ENCODE results near the gene MIP. TPM values are rescaled to one million over a fixed set of nuclear protein-coding genes. Genes with fewer than 3 reads are reported as not detected.
"Not testable (repeated sequence)": the region's sequence is repeated elsewhere in the genome, so short reads cannot be mapped to it uniquely, and the experiment has no call there.

The MIP gene
- total and polyA plus RNA-seq, 7 donors: 0.09 TPM; not detected in 6

DNA sequence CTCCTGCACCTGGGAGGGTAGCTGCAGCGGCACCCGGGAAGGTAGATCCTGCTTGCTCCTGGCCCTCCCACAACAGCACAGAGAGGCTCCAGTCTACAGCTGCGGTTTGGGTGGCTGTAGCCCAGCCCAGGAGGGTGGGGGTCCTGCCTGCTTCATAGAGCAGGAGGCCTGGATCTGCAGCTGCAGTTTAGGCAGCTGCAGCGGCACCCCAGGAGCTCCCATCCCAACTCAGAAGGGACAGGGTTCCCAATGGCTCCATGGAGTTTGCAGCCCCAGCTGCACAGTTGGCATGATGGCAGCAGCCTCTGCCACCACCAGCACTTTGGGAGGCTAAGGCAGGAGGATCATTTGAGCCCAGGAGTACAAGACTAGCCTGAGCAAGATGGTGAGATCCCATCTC lies 43.7 kb downstream of the MIP start:
- H3K36me3 ChIP-seq: no peaks in the 10 kb centered on the region
- H3K27ac ChIP-seq: no peak overlapping the region
- WGBS, 2 donors: 88 to 92% methylated on average over 4 of the region's 4 CpGs
- TF ChIP-seq, protein P1, sequence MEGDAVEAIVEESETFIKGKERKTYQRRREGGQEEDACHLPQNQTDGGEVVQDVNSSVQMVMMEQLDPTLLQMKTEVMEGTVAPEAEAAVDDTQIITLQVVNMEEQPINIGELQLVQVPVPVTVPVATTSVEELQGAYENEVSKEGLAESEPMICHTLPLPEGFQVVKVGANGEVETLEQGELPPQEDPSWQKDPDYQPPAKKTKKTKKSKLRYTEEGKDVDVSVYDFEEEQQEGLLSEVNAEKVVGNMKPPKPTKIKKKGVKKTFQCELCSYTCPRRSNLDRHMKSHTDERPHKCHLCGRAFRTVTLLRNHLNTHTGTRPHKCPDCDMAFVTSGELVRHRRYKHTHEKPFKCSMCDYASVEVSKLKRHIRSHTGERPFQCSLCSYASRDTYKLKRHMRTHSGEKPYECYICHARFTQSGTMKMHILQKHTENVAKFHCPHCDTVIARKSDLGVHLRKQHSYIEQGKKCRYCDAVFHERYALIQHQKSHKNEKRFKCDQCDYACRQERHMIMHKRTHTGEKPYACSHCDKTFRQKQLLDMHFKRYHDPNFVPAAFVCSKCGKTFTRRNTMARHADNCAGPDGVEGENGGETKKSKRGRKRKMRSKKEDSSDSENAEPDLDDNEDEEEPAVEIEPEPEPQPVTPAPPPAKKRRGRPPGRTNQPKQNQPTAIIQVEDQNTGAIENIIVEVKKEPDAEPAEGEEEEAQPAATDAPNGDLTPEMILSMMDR (IDR thresholded peaks at IDR 0.05): no peak
- TF ChIP-seq POLR2A (IDR thresholded peaks at IDR 0.05) (no peak), EP300 (IDR thresholded peaks at IDR 0.05) (no peak), POLR2AphosphoS5 (IDR thresholded peaks at IDR 0.05) (no peak)
- H3K4me1 ChIP-seq: no peaks in the 10 kb centered on the region
- no peaks in the 10 kb centered on the region for H3K9me3 ChIP-seq
- DNase-seq: no peak
- no peak overlapping the region for H3K4me3 ChIP-seq
- no peaks in the 10 kb centered on the region for H3K27me3 ChIP-seq
- intact Hi-C loops (cut with DNase I): no loop called here

DNA sequence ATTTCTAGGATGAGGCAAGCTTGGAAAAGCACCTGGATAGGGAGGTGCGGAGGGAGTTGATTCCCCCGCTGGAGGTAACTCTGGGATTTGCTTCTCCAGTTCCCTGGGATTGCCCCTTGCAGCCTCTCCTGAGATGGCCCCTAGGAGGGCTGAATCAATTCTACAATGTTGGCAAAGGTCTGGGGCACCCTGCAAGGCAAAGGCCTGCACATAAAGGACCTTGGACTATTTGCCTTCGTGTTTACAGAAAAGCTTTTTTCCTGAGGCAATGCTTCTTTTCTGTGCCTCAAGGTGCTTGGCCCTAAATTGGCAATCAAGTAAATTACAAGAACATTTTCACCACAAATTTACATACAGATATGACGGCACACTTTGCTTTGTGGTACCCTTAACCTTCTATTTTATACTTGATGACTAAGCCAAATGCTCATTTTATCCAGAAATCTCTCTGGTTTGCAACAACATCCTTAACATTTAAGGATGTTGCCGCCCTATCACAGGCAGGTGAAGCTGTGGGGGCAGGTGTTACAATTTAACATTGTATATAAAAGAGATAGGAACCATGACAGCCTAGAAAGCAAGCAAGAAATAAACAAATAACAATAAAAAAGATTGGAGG lies 45.5 kb downstream of the MIP start:
- 82 to 86% methylated on average over 5 of the region's 5 CpGs for WGBS, 2 donors
- no peak overlapping the region for H3K4me3 ChIP-seq
- intact Hi-C loops (cut with DNase I): no loop called here

DNA sequence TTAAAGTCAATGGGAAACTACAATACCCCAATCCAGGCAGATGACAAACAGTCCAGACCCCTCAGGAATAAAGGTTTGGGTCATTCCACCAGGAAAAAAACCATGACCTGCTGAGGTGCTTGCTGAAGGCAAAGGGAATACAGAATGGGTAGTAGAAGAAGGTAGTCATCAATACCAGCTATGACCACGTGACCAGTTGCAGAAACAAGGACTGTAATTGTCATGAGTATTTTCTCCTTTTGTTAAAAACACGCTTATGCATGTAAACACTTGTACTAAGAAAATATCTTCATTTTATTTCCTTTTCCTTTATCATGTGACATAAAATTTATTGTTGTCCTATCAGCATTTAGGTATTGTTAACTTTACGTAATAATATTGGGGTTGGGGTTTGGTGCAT lies 50.2 kb downstream of the MIP start:
- H3K4me1 ChIP-seq; intact Hi-C loops (cut with DNase I); H3K9me3 ChIP-seq; H3K36me3 ChIP-seq; H3K4me3 ChIP-seq; DNase-seq; H3K27ac ChIP-seq; H3K27me3 ChIP-seq: not testable (repeated sequence)
- 58 to 95% methylated on average over 3 of the region's 3 CpGs for WGBS, 2 donors

More for the DNA sequence above, 45.5 kb downstream of the MIP start:
- DNase-seq: no peak
- Histone ChIP-seq H3K9me3 (no peaks in the 10 kb centered on the region), H3K27ac (no peak overlapping the region), H3K4me1 (no peaks in the 10 kb centered on the region), H3K36me3 (no peaks in the 10 kb centered on the region), H3K27me3 (no peaks in the 10 kb centered on the region)
- TF ChIP-seq EP300 (IDR thresholded peaks at IDR 0.05) (no peak), POLR2AphosphoS5 (IDR thresholded peaks at IDR 0.05) (no peak), POLR2A (IDR thresholded peaks at IDR 0.05) (no peak)
- TF ChIP-seq, protein P1 (IDR thresholded peaks at IDR 0.05): no peak

DNA sequence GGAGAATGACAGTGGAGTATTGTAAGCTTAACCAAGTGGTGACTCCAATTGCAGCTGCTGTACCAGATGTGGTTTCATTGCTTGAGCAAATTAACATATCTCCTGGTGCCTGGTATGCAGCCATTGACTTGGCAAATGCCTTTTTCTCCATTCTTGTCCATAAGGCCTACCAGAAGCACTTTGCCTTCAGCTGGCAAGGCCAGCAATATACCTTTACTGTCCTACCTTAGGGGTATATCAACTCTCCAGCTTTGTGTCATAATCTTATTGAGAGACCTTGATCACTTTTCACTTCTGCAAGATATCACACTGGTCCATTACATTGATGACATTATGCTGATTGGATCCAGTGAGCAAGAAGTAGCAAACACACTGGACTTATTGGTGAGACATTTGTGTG lies 52.8 kb downstream of the MIP start:
- H3K27ac ChIP-seq; H3K27me3 ChIP-seq; H3K4me3 ChIP-seq; H3K9me3 ChIP-seq; H3K4me1 ChIP-seq; intact Hi-C loops (cut with DNase I); DNase-seq; H3K36me3 ChIP-seq: not testable (repeated sequence)

DNA sequence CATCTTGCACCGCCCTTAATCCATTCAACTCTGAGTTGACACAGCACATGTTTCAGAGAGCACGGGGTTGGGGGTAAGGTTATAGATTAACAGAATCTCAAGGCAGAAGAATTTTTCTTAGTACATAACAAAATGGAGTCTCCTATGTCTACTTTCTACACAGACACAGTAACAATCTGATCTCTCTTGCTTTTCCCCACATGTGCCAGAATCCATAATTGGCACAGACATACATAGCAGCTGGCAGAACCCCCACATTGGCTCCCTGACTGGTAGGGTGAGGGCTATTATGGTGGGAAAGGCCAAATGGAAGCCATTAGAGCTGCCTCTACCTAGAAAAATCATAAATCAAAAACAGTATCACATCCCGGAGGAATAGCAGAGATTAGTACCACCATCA lies 53.3 kb downstream of the MIP start:
- 88 to 97% methylated on average over 1 of the region's 3 CpGs for WGBS, 2 donors
- intact Hi-C loops (cut with DNase I); H3K9me3 ChIP-seq; H3K36me3 ChIP-seq; H3K27ac ChIP-seq; H3K4me3 ChIP-seq; H3K27me3 ChIP-seq; H3K4me1 ChIP-seq; DNase-seq: not testable (repeated sequence)

Other genes starting within 250 kb of the MIP start
- gene RNF41, start 232.7 kb downstream of the MIP start, total RNA-seq: 100 to 1,000 TPM in 1 of 4 donors, 10 to 100 TPM in 3; 59.9 to 109 (median 78.0) TPM
- gene RNF41, start 232.7 kb downstream of the MIP start, polyA plus RNA-seq: 10 to 100 TPM; 18.5 to 27.0 (median 25.2) TPM
- gene NABP2, start 230.3 kb downstream of the MIP start, total RNA-seq: 10 to 100 TPM; 17.2 to 33.5 (median 31.6) TPM
- 10 to 100 TPM; 29.4 to 43.7 (median 32.6) TPM for gene NABP2, start 230.3 kb downstream of the MIP start, polyA plus RNA-seq
- gene SLC39A5, start 224.6 kb downstream of the MIP start, total RNA-seq: not detected
- gene SLC39A5, start 224.6 kb downstream of the MIP start, polyA plus RNA-seq: 10 to 100 TPM; 30.0 to 74.0 (median 31.2) TPM
- 10 to 100 TPM in 2 of 4 donors, 1 to 10 TPM in 2; 8.4 to 19.1 (median 10.5) TPM for gene ANKRD52, start 196.3 kb downstream of the MIP start, total RNA-seq
- gene ANKRD52, start 196.3 kb downstream of the MIP start, polyA plus RNA-seq: 10 to 100 TPM in 1 of 3 donors, 1 to 10 TPM in 2; 4.2 to 20.1 (median 6.7) TPM
- gene COQ10A, start 187.7 kb downstream of the MIP start, total RNA-seq: 10 to 100 TPM; 11.8 to 25.0 (median 19.9) TPM
- gene COQ10A, start 187.7 kb downstream of the MIP start, polyA plus RNA-seq: 1 to 10 TPM; 2.4 to 6.2 (median 3.0) TPM
- 100 to 1,000 TPM in 2 of 4 donors, 10 to 100 TPM in 2; 75.9 to 130 (median 99.6) TPM for gene CS, start 154.3 kb downstream of the MIP start, total RNA-seq
- gene CS, start 154.3 kb downstream of the MIP start, polyA plus RNA-seq: 100 to 1,000 TPM; 102 to 151 (median 139) TPM
- gene CNPY2, start 138.7 kb downstream of the MIP start, total RNA-seq: 10 to 100 TPM; 48.7 to 77.1 (median 67.9) TPM
- 100 to 1,000 TPM in 1 of 3 donors, 10 to 100 TPM in 2; 28.2 to 103 (median 39.6) TPM for gene CNPY2, start 138.7 kb downstream of the MIP start, polyA plus RNA-seq
- gene PAN2, start 120.7 kb downstream of the MIP start, total RNA-seq: 10 to 100 TPM; 26.4 to 67.0 (median 36.8) TPM
- gene PAN2, start 120.7 kb downstream of the MIP start, polyA plus RNA-seq: 10 to 100 TPM in 1 of 3 donors, 1 to 10 TPM in 2; 5.4 to 30.0 (median 5.5) TPM
- not detected for gene IL23A, start 115.8 kb downstream of the MIP start, total RNA-seq
- gene IL23A, start 115.8 kb downstream of the MIP start, polyA plus RNA-seq: 1 to 10 TPM in 1 of 3 donors, not detected in 2; 3.6 TPM
- 100 to 1,000 TPM in 2 of 4 donors, 10 to 100 TPM in 2; 73.6 to 160 (median 94.6) TPM for gene STAT2, start 94.5 kb downstream of the MIP start, total RNA-seq
- 10 to 100 TPM; 15.0 to 71.7 (median 18.6) TPM for gene STAT2, start 94.5 kb downstream of the MIP start, polyA plus RNA-seq
- not detected for gene APOF, start 91.8 kb downstream of the MIP start, total RNA-seq
- gene APOF, start 91.8 kb downstream of the MIP start, polyA plus RNA-seq: not detected
- gene TIMELESS, start 5.2 kb downstream of the MIP start, total RNA-seq: 1 to 10 TPM; 2.0 to 5.2 (median 3.5) TPM
- gene TIMELESS, start 5.2 kb downstream of the MIP start, polyA plus RNA-seq: 10 to 100 TPM in 1 of 3 donors, 1 to 10 TPM in 2; 1.8 to 15.3 (median 3.2) TPM
- gene SPRYD4, start 13.9 kb upstream of the MIP start, total RNA-seq: 1 to 10 TPM; 1.7 to 3.1 (median 2.3) TPM
- 1 to 10 TPM; 3.0 to 4.6 (median 3.2) TPM for gene SPRYD4, start 13.9 kb upstream of the MIP start, polyA plus RNA-seq
- gene GLS2, start 33.5 kb upstream of the MIP start, total RNA-seq: 1 to 10 TPM in 2 of 4 donors, under 1 TPM in 2; 0.66 to 3.5 (median 2.0) TPM
- gene GLS2, start 33.5 kb upstream of the MIP start, polyA plus RNA-seq: 1 to 10 TPM in 1 of 3 donors, not detected in 2; 1.2 TPM
- gene RBMS2, start 67.2 kb upstream of the MIP start, total RNA-seq: 10 to 100 TPM; 20.6 to 33.0 (median 23.1) TPM
- 10 to 100 TPM in 1 of 3 donors, 1 to 10 TPM in 2; 8.4 to 12.3 (median 9.8) TPM for gene RBMS2, start 67.2 kb upstream of the MIP start, polyA plus RNA-seq
- 10 to 100 TPM; 39.6 to 91.1 (median 46.8) TPM for gene BAZ2A, start 175.7 kb upstream of the MIP start, total RNA-seq
- gene BAZ2A, start 175.7 kb upstream of the MIP start, polyA plus RNA-seq: 10 to 100 TPM; 14.4 to 59.5 (median 25.4) TPM
- 100 to 1,000 TPM; 414 to 487 (median 449) TPM for gene ATP5F1B, start 191.3 kb upstream of the MIP start, total RNA-seq
- gene ATP5F1B, start 191.3 kb upstream of the MIP start, polyA plus RNA-seq: 1,000 to 10,000 TPM in 2 of 3 donors, 100 to 1,000 TPM in 1; 899 to 1,730 (median 1,188) TPM
- gene PTGES3, start 233.6 kb upstream of the MIP start, total RNA-seq: 100 to 1,000 TPM in 3 of 4 donors, 10 to 100 TPM in 1; 92.8 to 156 (median 120) TPM
- gene PTGES3, start 233.6 kb upstream of the MIP start, polyA plus RNA-seq: 100 to 1,000 TPM; 179 to 209 (median 185) TPM

All from sigmoid colon (tissue), 7 donors.